GM13976 (cell line): ENCODE data around the gene SVBP.

ENCODE experiments used
- DNase-seq: peaks from one replicate; pipeline ENCODE4 v3.0.0; 2012; ENCODE audit warnings: low spot score
- CTCF ChIP-seq: IDR thresholded peaks from 2 replicates; pipeline ENCODE4 v1.5.1; 2012; ENCODE audit warnings: borderline replicate concordance, mild to moderate bottlenecking; ENCODE audit not compliant: insufficient read depth; ENCODE audit errors: extremely low read depth, missing control alignments, control extremely low read depth
- in situ Hi-C: fragments of 300-500 bp; cut with MboI; formaldehyde crosslinking; loops from one replicate; pipeline ENCODE4 v1.12.0; 2022; ENCODE audit warnings: low sequenced_read_pairs, mixed read lengths, inconsistent platforms; ENCODE audit not compliant: unreplicated experiment

Gene SVBP

GRCh38 chr1:42761567-42761966 is 55.6 kb downstream of the SVBP start:
- in situ Hi-C loops: no loop called here

GRCh38 chr1:42759114-42759513 is 58.1 kb downstream of the SVBP start:
- in situ Hi-C loops: no loop called here
- no peak for TF ChIP-seq CTCF
- no peak for DNase-seq

More at GRCh38 chr1:42761567-42761966, 55.6 kb downstream of the SVBP start:
- TF ChIP-seq CTCF: no peak
- DNase-seq: no peak

- no peak for TF ChIP-seq CTCF
- in situ Hi-C loops: no loop called here
- no peak for DNase-seq
Measured at GRCh38 chr1:42758641-42759040, 58.6 kb downstream of the SVBP start.

GRCh38 chr1:42757892-42758275 is 59.3 kb downstream of the SVBP start:
- no peak for DNase-seq
- in situ Hi-C loops: no loop called here
- TF ChIP-seq CTCF: no peak
